ENCODE results near the gene GBA2.
A peak's percentile ranks its signal among the peaks of the same experiment; 100 is the strongest.

The GBA2 gene

GRCh38 chr9:35748858-35749514, at the start of gene GBA2, which contains the start of gene RGP1:
GBA2 (minus strand) TSS chr9:35749228; CDS start chr9:35748704, 524 bp downstream.
RGP1 (plus strand) TSS chr9:35749287; CDS start chr9:35749756, 469 bp downstream.
- peak; percentile 64 to 77 for DNase-seq

DNA sequence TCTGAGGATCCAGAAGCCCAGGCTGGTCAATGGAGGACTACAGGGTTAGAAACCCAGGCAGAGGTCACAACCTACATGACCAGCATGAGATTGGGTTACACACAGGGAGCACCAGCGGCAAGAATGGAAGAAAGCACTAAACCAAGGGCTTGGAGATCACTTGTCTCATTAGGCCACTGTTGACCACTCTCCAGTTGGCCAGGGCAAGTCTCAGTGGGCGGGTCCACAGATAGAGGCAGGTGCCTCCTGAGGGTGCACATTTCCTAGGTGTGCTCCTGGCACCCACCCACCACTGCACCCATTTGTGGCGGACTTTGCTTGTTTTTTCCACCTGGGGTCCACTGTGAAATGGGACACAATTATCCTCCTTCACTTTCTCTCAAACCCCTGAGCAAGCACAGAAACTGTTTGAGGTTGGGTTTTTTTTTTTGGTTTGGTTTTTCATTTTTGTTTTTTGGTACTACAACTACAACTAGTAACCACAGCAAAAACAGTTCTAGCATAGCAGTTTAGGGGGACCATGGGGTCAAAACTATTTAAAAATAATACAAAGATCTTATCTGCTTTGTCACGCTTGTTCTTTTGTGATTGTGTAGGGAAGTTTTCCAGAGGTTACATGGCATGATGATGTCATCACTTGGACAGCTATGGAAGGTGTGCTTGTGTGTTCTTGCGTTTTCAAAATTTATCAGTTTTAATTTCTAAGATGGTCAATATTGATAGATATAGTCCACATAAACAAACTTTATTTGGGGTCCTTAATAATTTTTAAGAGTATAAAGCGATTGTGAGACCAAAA, 48.5 kb upstream of the GBA2 start:
- no peak for DNase-seq

DNA sequence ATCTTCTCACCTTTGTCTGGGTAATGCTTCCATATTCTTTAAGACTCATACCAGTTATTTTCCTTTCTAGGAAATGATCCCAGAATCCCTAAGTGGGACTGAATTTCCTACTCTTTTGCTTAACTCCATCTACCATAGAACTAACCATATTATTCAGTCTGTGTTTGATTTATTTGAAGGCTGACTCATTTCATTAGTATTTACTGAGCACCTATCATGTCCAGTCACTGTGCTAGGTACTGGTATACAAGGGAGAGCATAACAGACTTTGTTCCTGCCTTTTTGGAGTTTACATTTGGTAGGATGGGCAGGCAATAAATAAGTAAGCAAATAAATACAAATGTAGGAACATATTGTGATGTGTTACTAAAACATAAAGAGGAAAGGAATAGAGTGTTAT, 46.7 kb upstream of the GBA2 start:
- DNase-seq = no peak

GRCh38 chr9:35793461-35793860, 44.4 kb upstream of the GBA2 start:
- no peak for DNase-seq

DNA sequence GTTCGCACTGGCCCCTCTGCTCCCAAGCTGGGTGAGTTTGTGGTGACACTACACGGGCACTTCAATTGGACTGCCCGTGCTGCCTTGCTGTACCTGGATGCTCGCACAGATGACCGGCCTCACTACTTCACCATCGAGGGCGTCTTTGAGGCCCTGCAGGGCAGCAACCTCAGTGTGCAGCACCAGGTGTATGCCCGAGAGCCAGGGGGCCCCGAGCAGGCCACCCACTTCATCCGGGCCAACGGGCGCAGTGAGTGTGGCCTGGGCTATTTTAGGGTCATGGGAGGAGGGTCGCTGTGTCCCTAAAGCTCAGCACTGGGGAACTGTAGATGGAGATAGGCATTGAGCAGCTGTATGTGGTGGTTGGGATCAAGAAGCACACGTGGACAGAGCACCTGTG, 43.8 kb upstream of the GBA2 start:
- no peak for DNase-seq

DNA sequence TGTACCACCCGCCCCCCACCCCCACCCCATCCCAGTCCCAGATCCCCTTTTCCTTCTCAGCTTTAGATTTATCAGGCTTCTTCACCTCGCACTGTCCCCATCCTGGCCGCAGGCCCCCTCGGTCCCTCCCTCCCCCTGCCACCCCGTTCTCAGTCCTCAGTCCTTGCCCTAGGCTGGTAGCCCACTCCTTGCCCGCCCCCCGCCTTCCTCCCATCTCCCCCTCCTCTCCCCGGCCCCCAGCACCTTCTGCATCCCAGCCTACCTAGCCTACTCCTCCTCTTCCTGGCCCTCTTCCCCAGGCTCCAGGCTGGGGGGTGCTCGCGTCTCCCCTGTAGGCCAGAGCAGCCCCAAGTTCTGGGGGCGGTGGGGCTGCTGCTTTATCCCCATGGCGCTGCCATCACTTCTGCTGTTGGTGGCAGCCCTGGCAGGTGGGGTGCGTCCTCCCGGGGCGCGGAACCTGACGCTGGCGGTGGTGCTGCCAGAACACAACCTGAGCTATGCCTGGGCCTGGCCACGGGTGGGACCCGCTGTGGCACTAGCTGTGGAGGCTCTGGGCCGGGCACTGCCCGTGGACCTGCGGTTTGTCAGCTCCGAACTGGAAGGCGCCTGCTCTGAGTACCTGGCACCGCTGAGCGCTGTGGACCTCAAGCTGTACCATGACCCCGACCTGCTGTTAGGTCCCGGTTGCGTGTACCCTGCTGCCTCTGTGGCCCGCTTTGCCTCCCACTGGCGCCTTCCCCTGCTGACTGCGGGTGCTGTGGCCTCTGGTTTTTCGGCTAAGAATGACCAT, 43.2 kb upstream of the GBA2 start:
- no peak for DNase-seq

- no peak for DNase-seq
These were observed 42.4 kb upstream of the GBA2 start, which contains the start of gene NPR2 for GRCh38 chr9:35791297-35791921. NPR2 (plus strand) TSS chr9:35791591; CDS start chr9:35792409, 818 bp downstream.

DNA sequence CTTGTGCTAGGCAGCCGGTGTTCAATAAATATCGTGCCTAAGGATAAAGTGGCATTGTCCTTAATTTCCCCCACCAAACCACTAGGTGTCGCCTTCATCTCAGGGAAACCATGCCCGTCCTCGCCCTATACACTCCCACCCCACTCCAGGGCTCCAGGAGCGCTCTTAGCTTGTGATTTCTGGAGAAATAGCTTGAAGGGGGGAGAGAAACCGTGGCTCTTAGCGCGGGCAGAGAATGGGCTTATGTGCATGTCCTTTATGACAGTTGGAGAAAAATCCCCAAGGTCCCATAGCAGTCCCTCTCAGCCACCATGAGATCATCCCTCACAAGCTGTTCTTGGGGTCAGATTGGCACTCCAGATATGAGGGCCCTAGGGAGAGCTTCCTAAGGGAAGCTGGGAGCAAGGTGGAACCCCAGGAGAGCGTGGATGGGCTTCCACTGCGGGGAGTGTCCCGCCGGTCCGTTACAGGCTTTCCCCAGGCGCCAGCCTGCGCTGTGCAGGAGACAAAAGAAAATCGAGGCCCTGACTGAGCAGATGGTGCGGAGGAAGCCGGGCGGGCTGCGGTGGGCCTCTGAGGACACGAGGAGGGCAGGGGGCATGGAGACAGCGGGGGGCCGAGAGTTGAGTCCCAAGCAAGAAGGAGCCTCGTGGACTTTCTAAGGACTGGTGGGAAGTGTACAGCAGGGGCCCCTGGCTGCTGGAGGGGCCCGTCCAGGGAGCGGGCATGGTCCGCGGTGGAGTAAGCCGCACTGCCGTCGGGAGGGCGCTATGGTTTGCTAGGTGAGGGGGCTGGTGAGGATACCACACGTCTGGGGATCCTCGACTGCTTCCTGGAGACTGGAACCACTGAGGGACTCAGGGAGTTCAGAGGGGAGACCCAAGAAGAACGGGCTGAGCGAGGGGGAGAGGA, 41.6 kb upstream of the GBA2 start:
- peak; percentile 39 to 78 for DNase-seq

DNA sequence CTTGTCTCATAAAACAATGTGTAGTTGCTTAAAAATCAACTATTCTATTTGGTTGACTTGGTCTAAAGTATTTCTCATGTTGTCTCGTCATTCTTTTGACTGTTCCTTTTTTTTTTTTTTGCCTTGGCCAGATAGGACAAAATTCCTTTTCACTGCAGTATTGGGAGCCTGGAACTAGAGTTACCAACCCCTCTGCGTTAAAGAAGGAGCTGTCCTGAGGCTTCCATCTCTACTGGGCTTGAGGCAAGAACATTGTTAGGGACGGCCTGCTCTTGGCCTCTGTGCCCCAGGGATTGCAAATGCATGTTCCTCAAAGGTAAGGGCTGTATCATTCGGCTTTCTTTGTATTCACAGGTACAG, 41.0 kb upstream of the GBA2 start:
- no peak for DNase-seq

- no peak for DNase-seq
These were observed 40.5 kb upstream of the GBA2 start for GRCh38 chr9:35789541-35789940.

GRCh38 chr9:35783418-35783817, 34.4 kb upstream of the GBA2 start:
- no peak for DNase-seq

- no peak for DNase-seq
These were observed 32.0 kb upstream of the GBA2 start for GRCh38 chr9:35781066-35781465.

- DNase-seq = no peak
These were observed 29.5 kb upstream of the GBA2 start for GRCh38 chr9:35778496-35778895.

- DNase-seq = no peak
These were observed 27.0 kb upstream of the GBA2 start for GRCh38 chr9:35776018-35776417.

DNA sequence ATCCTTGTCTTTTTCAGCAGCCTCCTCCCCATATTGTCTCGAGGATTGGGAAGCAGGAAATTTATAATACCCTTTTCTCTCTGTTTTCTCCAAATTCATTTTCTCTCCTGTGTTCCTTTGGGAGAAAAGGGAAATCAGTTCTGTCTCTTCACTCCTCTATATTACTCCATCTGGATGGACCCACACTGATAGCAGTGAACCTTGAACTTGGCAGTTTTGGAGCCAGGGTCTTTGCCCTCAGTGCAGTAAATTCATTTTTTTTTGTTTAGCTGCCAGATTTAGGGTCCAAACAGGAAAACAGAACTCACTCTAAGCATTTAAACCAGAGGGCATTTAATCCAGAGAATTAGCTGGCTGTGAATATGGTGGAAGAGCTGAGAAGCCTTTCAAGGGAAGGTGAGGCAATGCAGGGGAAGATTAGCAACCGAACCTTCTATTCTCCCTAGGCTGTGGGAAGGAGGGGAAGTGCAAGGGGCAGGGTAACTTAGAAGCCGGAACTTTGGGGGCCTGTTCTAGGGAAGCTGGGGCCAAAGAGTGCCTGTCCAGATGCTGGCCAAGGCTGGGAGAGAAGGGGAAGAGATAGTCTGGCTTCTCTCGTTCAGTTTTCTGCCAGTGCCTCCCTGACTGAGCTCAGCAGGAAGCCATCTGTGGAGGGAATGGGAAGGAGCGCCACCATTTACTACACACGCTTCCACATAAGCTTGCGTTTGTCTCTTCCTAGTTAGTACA, 26.0 kb upstream of the GBA2 start:
- peak; percentile 55 to 56 for DNase-seq

DNA sequence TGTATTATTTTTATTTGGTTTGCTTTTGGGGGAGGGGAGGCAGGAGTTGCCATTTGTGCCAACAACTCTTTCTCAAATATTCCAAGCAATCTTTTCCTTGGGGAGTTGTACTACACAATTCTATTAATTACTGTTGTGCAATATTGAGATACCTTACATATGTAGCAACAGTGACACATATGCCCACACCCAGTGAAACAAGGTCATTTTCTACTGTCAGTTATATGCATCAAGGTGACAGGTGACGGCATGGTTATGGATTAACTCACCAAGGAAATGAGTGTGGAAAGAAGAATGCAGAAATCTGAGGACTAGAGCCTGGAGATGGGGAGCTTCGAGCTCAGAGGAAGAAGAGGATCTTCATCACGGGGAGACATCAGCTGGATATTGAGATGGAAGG, 22.9 kb upstream of the GBA2 start:
- no peak for DNase-seq

- DNase-seq = no peak
These were observed 22.5 kb upstream of the GBA2 start for GRCh38 chr9:35771534-35771933.

GRCh38 chr9:35771075-35771433, 22.0 kb upstream of the GBA2 start:
- DNase-seq = no peak

DNA sequence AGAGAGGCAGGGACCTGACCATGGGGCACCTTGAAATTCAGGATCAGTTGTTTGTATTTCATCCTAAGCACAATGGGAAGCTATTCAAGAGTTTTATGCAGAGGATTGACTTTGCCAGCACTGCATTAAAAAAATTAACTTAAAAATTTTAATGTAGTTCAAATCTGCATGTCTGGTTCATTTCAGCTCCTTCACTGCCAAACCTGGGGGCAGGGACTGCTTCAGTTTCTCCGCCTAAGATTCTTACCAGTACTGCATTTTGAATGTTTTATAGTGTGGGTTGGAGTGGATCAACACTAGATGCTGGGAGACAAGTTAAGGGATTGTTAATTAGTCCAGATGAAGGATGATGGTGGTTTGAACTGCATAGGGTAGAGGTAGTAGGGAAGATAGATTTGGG, 20.7 kb upstream of the GBA2 start:
- no peak for DNase-seq

GRCh38 chr9:35767458-35767857, 18.4 kb upstream of the GBA2 start:
- DNase-seq = no peak

DNA sequence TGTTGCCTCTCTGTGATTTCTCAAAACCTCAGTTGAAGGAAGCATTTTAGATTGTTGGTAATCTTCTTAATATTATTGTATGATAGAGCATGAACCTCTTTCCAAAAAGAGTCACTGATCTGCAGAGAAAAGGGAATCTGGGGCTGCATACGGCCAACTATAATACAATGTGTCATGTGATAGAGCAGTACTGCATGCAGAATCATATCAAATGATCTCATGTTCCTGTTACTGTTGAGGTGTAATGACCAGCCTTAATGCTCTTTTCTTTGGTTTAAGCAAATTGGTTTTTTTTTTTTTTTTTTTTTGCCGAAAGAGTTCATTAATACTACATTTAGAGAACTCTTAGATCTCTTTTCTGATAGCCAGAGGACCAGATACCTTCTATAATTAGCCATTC, 18.0 kb upstream of the GBA2 start:
- DNase-seq = no peak
